Smooth muscle cell (in vitro differentiated cells): ENCODE measurements around the gene XYLT2. TPM values are rescaled to one million over a fixed set of nuclear protein-coding genes. Genes with fewer than 3 reads are reported as not detected.

Experiments used
- DNase-seq: peaks from one replicate; lab custom pipeline; 2025; ENCODE audit not compliant: unreplicated experiment; lab: John Stamatoyannopoulos, UW
- H2AFZ ChIP-seq: fragments of 200-600 bp; sonication (generic); 2 replicates; pipeline ENCODE4 v1.6.0; 2016; ENCODE audit warnings: antibody characterized with exemption, low read depth, mild to moderate bottlenecking
- H3F3A ChIP-seq: fragments of 200-600 bp; sonication (generic); 2 replicates; pipeline ENCODE4 v1.6.0; 2017; ENCODE audit warnings: antibody characterized with exemption, low read depth
- H3K27ac ChIP-seq: fragments of 200-600 bp; sonication (generic); 2 replicates; pipeline ENCODE4 v1.5.1; 2016; ENCODE audit warnings: low read depth, mild to moderate bottlenecking
- H3K27me3 ChIP-seq: fragments of 200-600 bp; sonication (generic); 2 replicates; pipeline ENCODE4 v1.6.1; 2016; ENCODE audit warnings: low read depth, mild to moderate bottlenecking
- H3K36me3 ChIP-seq: fragments of 200-600 bp; sonication (generic); 2 replicates; pipeline ENCODE4 v1.5.1; 2016; ENCODE audit warnings: low read depth
- H3K4me1 ChIP-seq: fragments of 200-600 bp; sonication (generic); 2 replicates; pipeline ENCODE4 v1.5.1; 2016; ENCODE audit warnings: low read depth
- H3K4me2 ChIP-seq: fragments of 200-600 bp; sonication (generic); 2 replicates; pipeline ENCODE4 v1.6.0; 2016; ENCODE audit warnings: mild to moderate bottlenecking
- H3K4me3 ChIP-seq: fragments of 200-600 bp; sonication (generic); 2 replicates; pipeline ENCODE4 v1.5.1; 2016; ENCODE audit warnings: mild to moderate bottlenecking
- H3K79me2 ChIP-seq: fragments of 200-600 bp; sonication (generic); 2 replicates; pipeline ENCODE4 v1.6.0; 2016; ENCODE audit warnings: low read depth, mild to moderate bottlenecking
- H3K9ac ChIP-seq: fragments of 200-600 bp; sonication (generic); 2 replicates; pipeline ENCODE4 v1.6.0; 2016; ENCODE audit warnings: low read depth
- H3K9me3 ChIP-seq: fragments of 200-600 bp; sonication (generic); replicated peaks from 2 replicates; pipeline ENCODE4 v1.5.1; 2016; ENCODE audit warnings: low read depth
- H4K20me1 ChIP-seq: fragments of 200-600 bp; sonication (generic); 2 replicates; pipeline ENCODE4 v1.6.0; 2016; ENCODE audit warnings: low read depth
- WGBS: methylation state at CpG from one replicate; pipeline ENCODE4 v1.1.7; 2016; ENCODE audit warnings: low lambda C conversion rate; 5-methylcytosine and 5-hydroxymethylcytosine counted together
- polyA plus RNA-seq: library from polyadenylated mRNA; unstranded; fragments of >200 nt; fragmentation: Nextera tagmentation; extraction: Ambion mirVana; gene quantifications from 2 replicates; pipeline ENCODE4 v1.2.1, GENCODE V29; 2016
- total RNA-seq: library from RNA; depleted of rRNA; stranded (reverse); fragments of >200 nt; gene quantifications from 2 replicates; pipeline ENCODE4 v1.2.3, GENCODE V29; 2014
- TF ChIP-seq, protein P1 (sequence below): fragments of 200-600 bp; sonication (generic); IDR thresholded peaks from 2 replicates; pipeline ENCODE4 v1.5.1; 2017; ENCODE audit warnings: borderline replicate concordance, mild to moderate bottlenecking, antibody characterized with exemption; ENCODE audit not compliant: insufficient read depth, poor library complexity, severe bottlenecking

Gene XYLT2
- total and polyA plus RNA-seq, 2 experiments from 2014 or later = 32.3 to 34.3 TPM

DNA sequence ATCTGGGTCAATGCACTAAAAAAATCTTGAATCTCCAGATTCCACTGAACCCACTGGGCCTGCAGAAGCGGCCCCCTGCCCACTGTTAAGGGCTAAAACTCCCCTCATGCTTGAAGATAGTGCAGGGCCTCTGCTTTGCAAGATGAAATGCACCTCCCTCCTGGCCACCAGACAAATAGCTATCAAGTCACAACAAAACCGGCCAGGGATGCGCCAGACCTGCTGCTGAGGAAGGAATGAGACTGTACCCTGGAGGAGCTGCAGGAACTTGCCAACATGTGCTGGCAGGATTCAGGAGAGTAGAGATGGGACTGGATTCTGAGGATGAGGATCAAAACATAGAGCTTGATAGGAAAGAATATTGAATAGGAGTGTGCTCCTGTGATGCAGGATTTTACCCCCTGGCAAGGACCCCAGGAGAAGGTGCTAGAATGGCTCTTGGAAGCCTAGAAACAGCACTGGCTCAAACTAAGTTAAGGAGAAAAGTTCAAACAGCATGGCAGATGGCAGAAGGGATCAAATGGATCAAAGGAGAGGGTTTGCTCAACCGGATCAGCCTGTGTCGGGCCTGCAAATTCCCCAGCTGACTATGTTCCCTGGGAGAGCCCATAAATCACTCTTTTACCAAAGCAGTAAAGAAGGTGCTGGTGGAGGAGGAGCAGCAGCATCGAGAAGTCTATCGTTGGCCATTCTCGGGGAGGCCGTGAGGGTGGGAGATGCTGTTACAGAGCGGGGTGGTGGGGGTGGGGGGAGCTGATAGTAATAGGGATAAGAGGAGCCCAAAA is 27.2 kb upstream of the XYLT2 start:
- Histone ChIP-seq H3K27ac (no peak overlapping the region), H3F3A (peaks cover 8% of the 10 kb centered on the region), H3K4me2 (peak overlapping the region; percentile 68), H2AFZ (peak overlapping the region; percentile 76), H3K36me3 (no peaks in the 10 kb centered on the region), H3K9me3 (no peaks in the 10 kb centered on the region), H3K79me2 (no peaks in the 10 kb centered on the region), H3K4me3 (no peak overlapping the region), H4K20me1 (no peaks in the 10 kb centered on the region), H3K9ac (no peak overlapping the region), H3K4me1 (peaks cover 8% of the 10 kb centered on the region), H3K27me3 (no peaks in the 10 kb centered on the region)
- 28% methylated on average over 10 of the region's 10 CpGs for WGBS
- no peak for DNase-seq
- TF ChIP-seq, protein P1, sequence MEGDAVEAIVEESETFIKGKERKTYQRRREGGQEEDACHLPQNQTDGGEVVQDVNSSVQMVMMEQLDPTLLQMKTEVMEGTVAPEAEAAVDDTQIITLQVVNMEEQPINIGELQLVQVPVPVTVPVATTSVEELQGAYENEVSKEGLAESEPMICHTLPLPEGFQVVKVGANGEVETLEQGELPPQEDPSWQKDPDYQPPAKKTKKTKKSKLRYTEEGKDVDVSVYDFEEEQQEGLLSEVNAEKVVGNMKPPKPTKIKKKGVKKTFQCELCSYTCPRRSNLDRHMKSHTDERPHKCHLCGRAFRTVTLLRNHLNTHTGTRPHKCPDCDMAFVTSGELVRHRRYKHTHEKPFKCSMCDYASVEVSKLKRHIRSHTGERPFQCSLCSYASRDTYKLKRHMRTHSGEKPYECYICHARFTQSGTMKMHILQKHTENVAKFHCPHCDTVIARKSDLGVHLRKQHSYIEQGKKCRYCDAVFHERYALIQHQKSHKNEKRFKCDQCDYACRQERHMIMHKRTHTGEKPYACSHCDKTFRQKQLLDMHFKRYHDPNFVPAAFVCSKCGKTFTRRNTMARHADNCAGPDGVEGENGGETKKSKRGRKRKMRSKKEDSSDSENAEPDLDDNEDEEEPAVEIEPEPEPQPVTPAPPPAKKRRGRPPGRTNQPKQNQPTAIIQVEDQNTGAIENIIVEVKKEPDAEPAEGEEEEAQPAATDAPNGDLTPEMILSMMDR = no peak

DNA sequence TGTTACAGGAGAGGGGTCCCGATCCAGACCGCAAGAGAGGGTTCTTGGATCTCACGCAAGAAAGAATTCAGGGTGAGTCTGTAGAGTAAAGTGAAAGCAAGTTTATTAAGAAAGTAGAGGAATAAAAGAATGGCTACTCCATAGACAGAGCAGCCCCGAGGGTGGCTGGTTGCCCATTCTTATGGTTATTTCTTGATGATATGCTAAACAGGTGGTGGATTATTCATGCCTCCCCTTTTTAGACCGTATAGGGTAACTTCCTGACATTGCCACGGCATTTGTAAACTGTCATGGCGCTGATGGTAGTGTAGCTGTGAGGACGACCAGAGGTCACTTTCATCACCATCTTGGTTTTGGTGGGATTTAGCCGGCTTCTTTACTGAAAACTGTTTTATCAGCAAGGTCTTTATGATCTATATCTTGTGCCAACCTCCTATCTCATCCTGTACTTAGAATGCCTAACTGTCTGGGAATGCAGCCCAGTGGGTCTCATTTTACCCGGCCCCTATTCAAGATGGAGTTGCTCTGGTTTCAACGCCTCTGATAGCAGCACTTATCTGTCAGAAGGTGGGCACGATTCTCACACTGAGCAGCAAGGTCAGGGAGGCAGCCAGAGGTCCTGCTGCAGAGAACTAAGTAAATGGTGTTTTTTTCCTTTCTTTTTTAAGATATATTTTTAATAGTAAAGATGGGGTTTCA is 26.5 kb upstream of the XYLT2 start:
- Histone ChIP-seq H3K4me2 (peak overlapping the region; percentile 68), H3K9ac (no peak overlapping the region), H3K36me3 (no peaks in the 10 kb centered on the region), H3K27ac (no peak overlapping the region), H3K79me2 (no peaks in the 10 kb centered on the region), H3K27me3 (no peaks in the 10 kb centered on the region), H4K20me1 (no peaks in the 10 kb centered on the region), H3K4me1 (peaks cover 8% of the 10 kb centered on the region), H3K4me3 (no peak overlapping the region), H3F3A (peaks cover 8% of the 10 kb centered on the region), H2AFZ (peak overlapping the region; percentile 76), H3K9me3 (no peaks in the 10 kb centered on the region)
- 59% methylated on average over 12 of the region's 12 CpGs for WGBS
- TF ChIP-seq, protein P1 = no peak
- DNase-seq = no peak

DNA sequence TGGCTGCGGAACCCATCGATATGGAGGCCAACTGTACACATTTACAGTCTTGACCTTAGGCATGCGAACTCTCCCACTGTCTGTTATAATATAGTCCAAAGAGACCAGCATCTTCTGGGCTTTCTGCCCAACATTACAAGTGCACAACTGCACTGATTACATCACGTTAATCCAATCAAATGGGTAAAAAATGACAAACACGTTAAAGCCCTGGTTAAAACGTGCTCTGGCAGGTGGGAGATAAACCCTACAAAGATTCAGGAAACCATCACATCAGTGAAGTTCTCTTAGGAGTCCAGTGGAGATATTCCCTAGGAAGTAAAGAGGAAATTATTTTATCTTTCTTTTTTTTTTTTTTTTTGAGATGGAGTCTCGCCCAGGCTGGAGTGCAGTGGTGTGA is 23.7 kb upstream of the XYLT2 start:
- 90% methylated on average over 7 of the region's 7 CpGs for WGBS
- Histone ChIP-seq H3K36me3 (no peaks in the 10 kb centered on the region), H3K4me1 (peaks cover 8% of the 10 kb centered on the region), H3K9ac (no peak overlapping the region), H4K20me1 (no peaks in the 10 kb centered on the region), H3K4me3 (no peak overlapping the region), H3K9me3 (no peaks in the 10 kb centered on the region), H3K4me2 (no peak overlapping the region), H2AFZ (no peak overlapping the region), H3K79me2 (no peaks in the 10 kb centered on the region), H3F3A (peaks cover 8% of the 10 kb centered on the region), H3K27me3 (no peaks in the 10 kb centered on the region), H3K27ac (no peak overlapping the region)
- DNase-seq = no peak
- TF ChIP-seq, protein P1 = no peak
